ENCODE data around the gene NTF4.

NTF4 gene

GRCh38 chr19:49067554-49067953 is 2.9 kb upstream of the NTF4 start:
- no peak for TF ChIP-seq CTCF (IDR thresholded peaks at IDR 0.05; ENCODE audit: control extremely low read depth, extremely low read depth, low read depth, missing control alignments)
- DNase-seq (ENCODE audit: extremely low spot score) = no peak
- ChIA-PET POLR2A (no interaction called here), CTCF (interaction anchor here (3.9 kb wide), 1 partner anchor 30 kb away, joined by 13 read pairs; no protein-coding TSS in a partner anchor)

GRCh38 chr19:49065905-49066512 is 1.4 kb upstream of the NTF4 start:
- CTCF ChIA-PET = interaction anchor here (1.2 kb wide), 1 partner anchor 8 kb away, joined by 3 read pairs; no protein-coding TSS in a partner anchor
- no peak for DNase-seq (ENCODE audit: extremely low spot score)
- no peak for TF ChIP-seq CTCF (IDR thresholded peaks at IDR 0.05; ENCODE audit: control extremely low read depth, extremely low read depth, low read depth, missing control alignments)
- POLR2A ChIA-PET = no interaction called here

- POLR2A ChIA-PET = no interaction called here
- DNase-seq (ENCODE audit: extremely low spot score) = no peak
- no peak for TF ChIP-seq CTCF (IDR thresholded peaks at IDR 0.05; ENCODE audit: control extremely low read depth, extremely low read depth, low read depth, missing control alignments)
- CTCF ChIA-PET = no interaction called here
Measured at GRCh38 chr19:49064029-49064629, 489 bp downstream of the NTF4 start.

- ChIA-PET POLR2A (no interaction called here), CTCF (interaction anchor here (1.0 to 2.8 kb wide), 5 partner anchors 9 to 85 kb away, joined by 3 to 13 read pairs (median 7); partner anchors contain the start of gene KCNA7)
- TF ChIP-seq CTCF (IDR thresholded peaks at IDR 0.05; ENCODE audit: control extremely low read depth, extremely low read depth, low read depth, missing control alignments) = no peak
- DNase-seq (ENCODE audit: extremely low spot score) = peak; percentile 50
Measured at GRCh38 chr19:49061445-49061844, 3.2 kb downstream of the NTF4 start.

- DNase-seq (ENCODE audit: extremely low spot score) = no peak
- POLR2A ChIA-PET = no interaction called here
- CTCF ChIA-PET = interaction anchor here (1.0 to 2.8 kb wide), 6 partner anchors 9 to 85 kb away, joined by 3 to 13 read pairs (median 6); partner anchors contain the start of gene KCNA7
- TF ChIP-seq CTCF (IDR thresholded peaks at IDR 0.05; ENCODE audit: control extremely low read depth, extremely low read depth, low read depth, missing control alignments) = no peak
Measured at GRCh38 chr19:49061000-49061399, 3.6 kb downstream of the NTF4 start.

GRCh38 chr19:49059053-49059452 is 5.6 kb downstream of the NTF4 start:
- POLR2A ChIA-PET = no interaction called here
- no peak for DNase-seq (ENCODE audit: extremely low spot score)
- no peak for TF ChIP-seq CTCF (IDR thresholded peaks at IDR 0.05; ENCODE audit: control extremely low read depth, extremely low read depth, low read depth, missing control alignments)
- CTCF ChIA-PET = interaction anchor here (0.9 to 2.8 kb wide), 4 partner anchors 11 to 140 kb away, joined by 3 to 13 read pairs (median 4); no protein-coding TSS in a partner anchor

All from GM10248 (cell line).